Measurements from ENCODE around the gene COG2.
"Not testable (repeated sequence)": the region's sequence is repeated elsewhere in the genome, so short reads cannot be mapped to it uniquely, and the experiment has no call there.

The COG2 gene

GRCh38 chr1:230721849-230722522 is 79.7 kb downstream of the COG2 start:
- not testable (repeated sequence) for DNase-seq

DNA sequence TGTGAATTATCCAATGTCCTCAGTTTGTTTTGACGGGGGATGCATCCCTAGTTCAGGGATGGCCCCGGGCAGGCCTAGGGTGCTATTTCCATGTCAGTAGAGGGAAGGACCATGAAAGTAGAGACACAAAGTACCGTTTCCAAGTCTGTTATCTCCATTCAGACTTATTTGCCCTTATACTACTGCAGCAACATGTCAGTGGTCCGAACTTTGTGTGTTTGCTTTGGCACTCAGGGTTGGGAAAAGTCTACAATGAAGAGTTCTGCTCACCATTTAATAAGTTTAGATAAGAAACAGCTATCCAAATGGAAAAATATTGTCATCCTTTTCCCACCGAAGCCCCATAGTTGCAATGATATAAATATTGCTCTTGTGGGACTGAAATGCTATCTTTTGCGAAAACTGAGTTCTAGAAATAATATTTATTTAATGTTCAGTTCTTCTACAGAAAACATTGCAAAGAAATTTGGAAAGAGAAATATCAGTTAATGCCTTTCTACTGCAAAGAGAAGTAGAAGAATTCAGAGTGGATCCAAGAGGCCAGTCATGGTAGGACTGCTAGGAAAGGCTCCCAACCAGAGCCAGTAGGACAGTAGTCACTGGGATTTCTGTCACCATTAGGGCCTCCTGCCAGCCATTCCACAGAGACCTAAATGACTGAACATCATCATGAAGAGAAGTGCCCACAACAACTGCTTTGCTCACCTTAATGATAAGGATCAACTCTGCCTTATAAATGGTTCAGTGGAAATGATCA is 83.2 kb downstream of the COG2 start:
- no peak for DNase-seq

DNA sequence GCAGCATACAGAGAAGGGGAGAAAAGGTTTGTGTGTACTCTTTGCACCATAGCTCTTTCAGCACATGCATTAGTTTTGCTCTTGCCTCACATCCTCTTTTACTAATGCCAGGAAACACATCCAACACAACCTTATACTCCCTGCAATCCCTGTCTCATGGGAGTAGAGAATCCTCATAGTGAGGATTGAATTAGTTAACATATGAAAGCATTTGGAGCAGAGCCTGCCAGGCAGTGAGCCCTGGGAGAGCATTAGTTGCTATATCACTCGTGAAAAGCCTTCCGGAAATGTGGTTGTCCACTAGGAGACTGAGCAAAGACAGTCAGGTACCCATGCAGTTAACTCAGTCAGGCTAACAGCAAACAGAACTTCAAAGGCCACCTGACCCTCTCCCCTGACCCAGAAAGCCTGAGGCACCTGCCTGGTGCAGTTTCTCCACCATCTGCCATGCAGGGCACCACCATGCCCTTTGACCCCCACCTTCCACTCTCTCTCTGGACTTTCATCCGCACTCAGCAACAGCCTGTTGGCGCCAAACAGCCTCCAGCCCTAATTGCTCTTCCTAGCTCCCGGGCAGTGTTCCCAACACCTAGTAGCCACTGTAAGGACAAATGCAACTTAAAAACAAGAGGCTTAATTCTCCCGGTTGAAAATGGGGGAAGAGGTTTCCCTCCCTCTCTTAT is 86.6 kb downstream of the COG2 start:
- DNase-seq: no peak

- DNase-seq: no peak
Observed at GRCh38 chr1:230730977-230731376, 88.7 kb downstream of the COG2 start.

GRCh38 chr1:230735447-230735846 is 93.2 kb downstream of the COG2 start:
- DNase-seq: no peak

DNA sequence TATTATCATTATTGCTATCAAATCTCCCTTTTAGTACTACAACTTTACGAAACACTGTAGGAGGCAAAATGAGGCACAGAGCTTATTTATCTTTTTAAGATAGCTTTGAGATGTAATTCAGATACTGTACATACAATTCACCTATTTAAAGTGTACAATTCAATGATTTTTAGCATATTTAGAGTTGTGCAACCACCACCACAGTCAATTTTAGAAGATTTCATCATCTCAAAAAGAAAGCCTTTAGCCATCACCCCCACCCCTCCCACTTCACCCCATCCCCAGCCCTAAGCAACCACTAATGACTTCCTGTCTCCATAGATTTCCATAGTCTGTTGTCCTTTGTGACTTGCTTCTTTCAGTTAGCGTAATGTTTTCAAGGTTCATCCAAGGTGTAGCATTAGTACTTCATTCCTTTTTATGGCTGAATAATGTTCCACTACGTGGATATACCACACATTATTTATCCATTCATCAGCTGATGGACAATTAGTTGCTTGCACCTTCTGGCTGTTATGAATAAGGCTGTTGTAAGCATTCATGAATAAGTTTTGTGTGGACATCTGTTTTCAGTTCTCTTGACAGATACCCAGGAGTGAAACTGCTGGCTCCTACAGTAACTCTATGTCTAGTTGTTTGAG is 95.5 kb downstream of the COG2 start:
- no peak for DNase-seq

GRCh38 chr1:230739564-230740290 is 97.4 kb downstream of the COG2 start:
- DNase-seq: no peak

Data from hematopoietic multipotent progenitor cell treated with erythropoietin and hydrocortisone succinate and interleukin-3 and kit ligand, for 8 days (in vitro differentiated cells).